PFSK-1 (cell line): Measurements from ENCODE around the gene ADAMTS13.

Experiments
- POLR2AphosphoS5 ChIP-seq: IDR thresholded peaks from 2 replicates; pipeline ENCODE4 v1.6.1; 2012; ENCODE audit warnings: low read depth, mild to moderate bottlenecking, control low read depth, low read length, moderate library complexity
- SIN3A ChIP-seq: IDR thresholded peaks from 2 replicates; pipeline ENCODE4 v1.6.1; 2012; ENCODE audit warnings: mild to moderate bottlenecking, low read length, moderate library complexity, borderline replicate concordance; ENCODE audit not compliant: insufficient read depth
- TAF1 ChIP-seq: IDR thresholded peaks from 2 replicates; pipeline ENCODE4 v1.6.1; 2012; ENCODE audit warnings: low read length, control low read depth, borderline replicate concordance; ENCODE audit not compliant: insufficient read depth
- TF ChIP-seq, protein P1 (sequence below), 2 experiments: IDR thresholded peaks; 2 replicates each; pipeline versions ENCODE4 v1.6.1 to v1.8.0; 2011 to 2012; ENCODE audit warnings: low read depth in 2 of 2, low read length in 2 of 2, control low read depth in 1 of 2, inconsistent platforms in 1 of 2, mild to moderate bottlenecking in 1 of 2, moderate library complexity in 1 of 2; ENCODE audit not compliant: insufficient read depth in 1 of 2

DNA sequence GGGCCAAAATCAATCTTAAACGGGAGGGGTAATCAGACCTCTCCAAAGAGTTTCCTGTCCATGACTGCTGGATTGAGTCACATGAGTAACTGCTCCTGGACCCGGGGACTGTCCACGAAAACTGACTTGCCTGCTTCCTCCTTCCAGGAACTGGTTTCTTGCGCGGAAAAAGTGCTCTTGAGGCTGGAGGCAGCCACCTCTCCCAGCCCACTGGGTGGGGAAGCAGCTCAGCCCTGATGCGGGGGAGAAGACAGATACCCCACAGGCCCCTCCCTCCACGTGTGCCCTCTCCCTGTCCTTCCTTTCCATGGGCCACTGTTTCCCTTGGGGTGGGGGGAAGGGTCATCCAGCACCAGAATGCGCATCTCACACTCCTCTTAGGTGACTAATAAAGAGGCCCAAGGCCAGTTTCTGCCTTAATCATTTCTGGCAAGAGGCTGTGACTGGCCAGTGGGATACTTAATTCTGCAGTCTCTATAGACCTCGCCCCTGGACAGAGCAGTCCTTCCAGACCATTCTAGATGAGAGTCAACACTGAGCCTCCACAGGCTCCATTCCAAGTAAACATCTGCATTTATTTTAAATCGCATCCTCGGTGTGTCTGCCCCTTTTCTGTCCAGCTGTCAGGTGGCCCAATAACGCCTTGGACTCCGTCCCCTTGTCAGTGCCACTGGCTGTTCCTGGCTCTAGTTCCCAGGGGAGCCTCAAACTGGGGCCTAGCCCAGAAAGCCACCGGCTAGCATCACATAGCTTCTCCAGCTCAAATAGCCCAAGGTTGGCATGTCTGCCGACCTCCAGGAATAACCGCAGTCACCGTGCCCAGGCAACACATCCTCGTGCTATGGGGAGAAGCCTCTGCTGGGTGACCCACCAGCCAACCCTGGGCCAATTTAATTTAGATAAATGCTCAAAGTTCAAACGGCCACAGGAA is 16.4 kb upstream of the ADAMTS13 start:
- no peak for TF ChIP-seq POLR2AphosphoS5
- TF ChIP-seq, protein P1, sequence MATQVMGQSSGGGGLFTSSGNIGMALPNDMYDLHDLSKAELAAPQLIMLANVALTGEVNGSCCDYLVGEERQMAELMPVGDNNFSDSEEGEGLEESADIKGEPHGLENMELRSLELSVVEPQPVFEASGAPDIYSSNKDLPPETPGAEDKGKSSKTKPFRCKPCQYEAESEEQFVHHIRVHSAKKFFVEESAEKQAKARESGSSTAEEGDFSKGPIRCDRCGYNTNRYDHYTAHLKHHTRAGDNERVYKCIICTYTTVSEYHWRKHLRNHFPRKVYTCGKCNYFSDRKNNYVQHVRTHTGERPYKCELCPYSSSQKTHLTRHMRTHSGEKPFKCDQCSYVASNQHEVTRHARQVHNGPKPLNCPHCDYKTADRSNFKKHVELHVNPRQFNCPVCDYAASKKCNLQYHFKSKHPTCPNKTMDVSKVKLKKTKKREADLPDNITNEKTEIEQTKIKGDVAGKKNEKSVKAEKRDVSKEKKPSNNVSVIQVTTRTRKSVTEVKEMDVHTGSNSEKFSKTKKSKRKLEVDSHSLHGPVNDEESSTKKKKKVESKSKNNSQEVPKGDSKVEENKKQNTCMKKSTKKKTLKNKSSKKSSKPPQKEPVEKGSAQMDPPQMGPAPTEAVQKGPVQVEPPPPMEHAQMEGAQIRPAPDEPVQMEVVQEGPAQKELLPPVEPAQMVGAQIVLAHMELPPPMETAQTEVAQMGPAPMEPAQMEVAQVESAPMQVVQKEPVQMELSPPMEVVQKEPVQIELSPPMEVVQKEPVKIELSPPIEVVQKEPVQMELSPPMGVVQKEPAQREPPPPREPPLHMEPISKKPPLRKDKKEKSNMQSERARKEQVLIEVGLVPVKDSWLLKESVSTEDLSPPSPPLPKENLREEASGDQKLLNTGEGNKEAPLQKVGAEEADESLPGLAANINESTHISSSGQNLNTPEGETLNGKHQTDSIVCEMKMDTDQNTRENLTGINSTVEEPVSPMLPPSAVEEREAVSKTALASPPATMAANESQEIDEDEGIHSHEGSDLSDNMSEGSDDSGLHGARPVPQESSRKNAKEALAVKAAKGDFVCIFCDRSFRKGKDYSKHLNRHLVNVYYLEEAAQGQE (IDR thresholded peaks at IDR 0.05; ENCODE audit: insufficient read depth in 1 of 2, low read depth in 2 of 2, low read length in 2 of 2): no peak
- TF ChIP-seq SIN3A: no peak
- TF ChIP-seq TAF1: no peak
